Ishikawa (cell line): ENCODE measurements around the gene RBPMS2.

ENCODE experiments used
- CEBPB ChIP-seq: IDR thresholded peaks from 2 replicates; pipeline ENCODE4 v1.6.1; 2012
- CREB1 ChIP-seq: IDR thresholded peaks from 2 replicates; pipeline ENCODE4 v1.6.1; 2012; ENCODE audit warnings: low read depth
- EGR1 ChIP-seq: IDR thresholded peaks from 2 replicates; pipeline ENCODE4 v1.6.1; 2012
- EP300 ChIP-seq: IDR thresholded peaks from 2 replicates; pipeline ENCODE4 v1.6.1; 2012; ENCODE audit warnings: borderline replicate concordance
- FOXM1 ChIP-seq: IDR thresholded peaks from 2 replicates; pipeline ENCODE4 v1.6.1; 2012; ENCODE audit warnings: low read depth, borderline replicate concordance
- NFIC ChIP-seq: IDR thresholded peaks from 2 replicates; pipeline ENCODE4 v1.6.1; 2012
- RAD21 ChIP-seq: IDR thresholded peaks from 2 replicates; pipeline ENCODE4 v1.6.1; 2012; ENCODE audit warnings: low read depth
- TAF1 ChIP-seq: IDR thresholded peaks from 2 replicates; pipeline ENCODE4 v1.6.1; 2012; ENCODE audit warnings: low read depth, mild to moderate bottlenecking
- TCF12 ChIP-seq: IDR thresholded peaks from 2 replicates; pipeline ENCODE4 v1.6.1; 2012; ENCODE audit warnings: low read depth
- TEAD4 ChIP-seq: IDR thresholded peaks from 2 replicates; pipeline ENCODE4 v1.6.1; 2012
- USF1 ChIP-seq: IDR thresholded peaks from 2 replicates; pipeline ENCODE4 v1.6.1; 2012
- YY1 ChIP-seq: IDR thresholded peaks from 2 replicates; pipeline ENCODE4 v1.6.1; 2012; ENCODE audit warnings: low read depth
- ZBTB7A ChIP-seq: IDR thresholded peaks from 2 replicates; pipeline ENCODE4 v1.6.1; 2012; ENCODE audit warnings: low read depth
- TF ChIP-seq, protein P1 (sequence below): IDR thresholded peaks from 2 replicates; pipeline ENCODE4 v1.6.1; 2012; ENCODE audit warnings: low read depth, mild to moderate bottlenecking
- TF ChIP-seq, protein P2 (sequence below): IDR thresholded peaks from 2 replicates; pipeline ENCODE4 v1.6.1; 2012

Gene RBPMS2

GRCh38 chr15:64760056-64760455 is 15.3 kb downstream of the RBPMS2 start:
- TF ChIP-seq ZBTB7A: no peak
- no peak for TF ChIP-seq USF1
- TF ChIP-seq, protein P1, sequence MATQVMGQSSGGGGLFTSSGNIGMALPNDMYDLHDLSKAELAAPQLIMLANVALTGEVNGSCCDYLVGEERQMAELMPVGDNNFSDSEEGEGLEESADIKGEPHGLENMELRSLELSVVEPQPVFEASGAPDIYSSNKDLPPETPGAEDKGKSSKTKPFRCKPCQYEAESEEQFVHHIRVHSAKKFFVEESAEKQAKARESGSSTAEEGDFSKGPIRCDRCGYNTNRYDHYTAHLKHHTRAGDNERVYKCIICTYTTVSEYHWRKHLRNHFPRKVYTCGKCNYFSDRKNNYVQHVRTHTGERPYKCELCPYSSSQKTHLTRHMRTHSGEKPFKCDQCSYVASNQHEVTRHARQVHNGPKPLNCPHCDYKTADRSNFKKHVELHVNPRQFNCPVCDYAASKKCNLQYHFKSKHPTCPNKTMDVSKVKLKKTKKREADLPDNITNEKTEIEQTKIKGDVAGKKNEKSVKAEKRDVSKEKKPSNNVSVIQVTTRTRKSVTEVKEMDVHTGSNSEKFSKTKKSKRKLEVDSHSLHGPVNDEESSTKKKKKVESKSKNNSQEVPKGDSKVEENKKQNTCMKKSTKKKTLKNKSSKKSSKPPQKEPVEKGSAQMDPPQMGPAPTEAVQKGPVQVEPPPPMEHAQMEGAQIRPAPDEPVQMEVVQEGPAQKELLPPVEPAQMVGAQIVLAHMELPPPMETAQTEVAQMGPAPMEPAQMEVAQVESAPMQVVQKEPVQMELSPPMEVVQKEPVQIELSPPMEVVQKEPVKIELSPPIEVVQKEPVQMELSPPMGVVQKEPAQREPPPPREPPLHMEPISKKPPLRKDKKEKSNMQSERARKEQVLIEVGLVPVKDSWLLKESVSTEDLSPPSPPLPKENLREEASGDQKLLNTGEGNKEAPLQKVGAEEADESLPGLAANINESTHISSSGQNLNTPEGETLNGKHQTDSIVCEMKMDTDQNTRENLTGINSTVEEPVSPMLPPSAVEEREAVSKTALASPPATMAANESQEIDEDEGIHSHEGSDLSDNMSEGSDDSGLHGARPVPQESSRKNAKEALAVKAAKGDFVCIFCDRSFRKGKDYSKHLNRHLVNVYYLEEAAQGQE: no peak
- no peak for TF ChIP-seq YY1
- no peak for TF ChIP-seq RAD21
- TF ChIP-seq FOXM1: no peak
- TF ChIP-seq TCF12: no peak
- no peak for TF ChIP-seq EGR1
- TF ChIP-seq CREB1: no peak
- TF ChIP-seq TEAD4: no peak

GRCh38 chr15:64755427-64755940 is 19.9 kb downstream of the RBPMS2 start:
- TF ChIP-seq CEBPB (no peak), EP300 (no peak), RAD21 (no peak), TEAD4 (no peak), NFIC (no peak), TAF1 (no peak), YY1 (no peak), USF1 (no peak), TCF12 (no peak)
- TF ChIP-seq, protein P2, sequence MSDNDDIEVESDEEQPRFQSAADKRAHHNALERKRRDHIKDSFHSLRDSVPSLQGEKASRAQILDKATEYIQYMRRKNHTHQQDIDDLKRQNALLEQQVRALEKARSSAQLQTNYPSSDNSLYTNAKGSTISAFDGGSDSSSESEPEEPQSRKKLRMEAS: no peak

DNA sequence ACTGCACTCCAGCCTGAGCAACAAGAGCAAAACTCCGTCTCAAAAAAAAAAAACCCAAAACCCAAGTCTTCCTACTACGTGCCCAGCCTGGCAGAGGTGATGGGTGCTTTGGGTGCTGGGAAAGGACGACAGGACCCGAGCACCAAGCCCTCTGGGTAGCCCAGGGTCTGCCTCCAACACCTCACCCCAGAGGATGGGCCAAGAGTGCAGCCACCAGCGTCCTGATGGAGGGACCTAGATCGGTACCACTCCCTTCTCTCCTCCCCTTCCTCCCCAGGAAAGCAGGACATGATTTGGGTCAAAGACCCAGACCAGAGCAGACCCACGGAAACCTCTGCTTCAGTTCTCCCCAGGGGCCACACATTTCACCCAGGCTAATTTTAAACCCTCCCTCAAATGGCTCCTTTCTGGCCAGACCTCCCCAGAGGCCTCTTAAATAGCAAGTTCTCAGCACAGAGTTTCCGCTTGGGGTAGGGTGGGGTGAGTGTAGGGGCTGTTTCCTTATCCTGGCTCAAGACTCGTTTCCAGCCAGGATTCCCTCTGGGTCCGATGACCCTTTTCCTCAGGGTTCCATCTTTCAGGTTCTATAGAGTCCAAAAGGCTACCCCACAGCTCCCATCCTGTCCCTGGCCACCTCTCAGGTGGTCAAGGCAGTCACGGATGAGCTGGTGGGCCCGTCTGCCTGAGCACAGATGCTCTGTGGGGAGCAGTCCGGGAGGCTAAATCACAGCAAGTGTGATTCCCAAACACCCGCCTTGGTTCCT is 20.5 kb downstream of the RBPMS2 start:
- TF ChIP-seq TEAD4: no peak
- TF ChIP-seq NFIC: no peak
- no peak for TF ChIP-seq CREB1
- TF ChIP-seq EGR1: no peak
- TF ChIP-seq USF1: no peak
- TF ChIP-seq YY1: no peak

DNA sequence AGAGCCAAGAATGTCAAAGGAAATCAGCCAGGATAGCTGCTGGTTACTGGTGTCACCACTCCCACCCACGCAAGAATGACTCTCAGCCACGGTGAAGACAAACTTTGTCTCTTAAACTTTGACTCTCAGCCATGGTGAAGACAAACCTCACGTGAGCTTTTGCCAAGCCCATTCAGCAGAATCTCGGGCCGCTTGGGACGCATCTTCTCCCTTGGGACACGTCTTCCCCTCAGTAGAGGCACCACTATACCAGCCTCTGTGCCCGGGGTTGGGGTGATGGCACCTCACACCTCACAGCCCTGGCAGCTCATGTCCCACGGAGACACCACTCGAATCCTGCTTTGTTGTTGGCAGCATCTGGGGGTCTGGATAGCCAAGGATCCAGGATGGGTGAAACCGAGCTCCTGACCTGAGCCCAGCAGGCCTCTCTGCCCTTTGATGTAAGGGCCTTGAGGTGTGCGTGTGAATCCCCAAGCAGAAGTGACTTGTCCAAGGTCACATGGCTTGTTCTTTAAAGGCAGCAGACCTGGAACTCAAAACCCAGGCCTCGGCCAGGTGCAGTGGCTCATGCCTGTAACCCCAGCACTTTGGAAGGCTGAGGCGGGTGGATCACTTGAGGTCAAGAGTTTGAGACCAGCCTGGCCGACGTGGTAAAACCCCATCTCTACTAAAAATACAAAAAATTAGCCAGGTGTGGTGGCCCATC is 21.8 kb downstream of the RBPMS2 start:
- TF ChIP-seq CEBPB: no peak

DNA sequence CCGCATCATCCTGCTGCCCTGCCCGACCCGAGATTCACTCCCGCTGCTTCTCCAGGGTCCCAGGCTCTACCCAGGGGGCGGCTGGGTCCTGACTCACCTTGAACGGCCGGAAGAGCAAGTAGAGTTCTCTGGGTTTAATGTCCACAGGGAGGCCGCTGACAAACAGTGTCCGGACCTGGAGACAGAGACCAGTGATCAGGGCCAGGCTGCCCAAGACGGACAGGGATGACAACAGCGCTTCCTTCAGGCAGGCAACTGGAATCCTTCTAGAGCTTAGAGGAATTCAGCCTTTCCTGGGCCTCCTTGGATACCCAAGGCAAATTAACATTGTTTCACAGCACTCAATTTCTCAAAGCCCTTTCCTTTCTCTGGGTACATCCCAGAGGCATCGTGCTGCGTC is 23.9 kb downstream of the RBPMS2 start:
- TF ChIP-seq USF1 (no peak), TEAD4 (no peak), NFIC (no peak), EGR1 (no peak), FOXM1 (no peak), RAD21 (no peak)
- TF ChIP-seq, protein P2: no peak
- TF ChIP-seq, protein P1: no peak
